Chondrocyte (in vitro differentiated cells): ENCODE measurements around the gene TRIM45. TPM values are rescaled to one million over a fixed set of nuclear protein-coding genes. Genes with fewer than 3 reads are reported as not detected.

ENCODE experiments used
- DNase-seq: peaks from one replicate; pipeline ENCODE4 v3.0.0; 2021; ENCODE audit warnings: mixed read lengths, low spot score
- H3K27ac Mint-ChIP-seq: one replicate; pipeline ENCODE4 v1.8.0; 2021; ENCODE audit warnings: mild to moderate bottlenecking, moderate library complexity, mixed read lengths; ENCODE audit not compliant: unreplicated experiment
- H3K27me3 Mint-ChIP-seq: 2 replicates; pipeline ENCODE4 v1.8.0; 2021; ENCODE audit warnings: low read depth, mixed read lengths
- H3K36me3 Mint-ChIP-seq: 2 replicates; pipeline ENCODE4 v1.8.0; 2021; ENCODE audit warnings: low read depth, mixed read lengths
- H3K4me1 Mint-ChIP-seq: 2 replicates; pipeline ENCODE4 v1.8.0; 2021; ENCODE audit warnings: low read depth, mild to moderate bottlenecking, mixed read lengths
- H3K4me3 Mint-ChIP-seq: one replicate; pipeline ENCODE4 v1.8.0; 2021; ENCODE audit warnings: mild to moderate bottlenecking, moderate library complexity, mixed read lengths; ENCODE audit not compliant: unreplicated experiment
- H3K9me3 Mint-ChIP-seq: 2 replicates; pipeline ENCODE4 v1.8.0; 2021; ENCODE audit warnings: low read depth, mixed read lengths
- total RNA-seq: library from RNA; stranded (reverse); gene quantifications from 3 replicates; pipeline ENCODE4 v1.2.1, GENCODE V29; 2021
- TF ChIP-seq, protein P1 (sequence below): fragments of 200-600 bp; sonication (generic); IDR thresholded peaks from 2 replicates; pipeline ENCODE4 v1.5.0; 2021; ENCODE audit warnings: antibody characterized with exemption, mild to moderate bottlenecking, moderate library complexity

TRIM45 gene
- total RNA-seq, 1 donor from 2014 or later: 5.3 TPM

DNA sequence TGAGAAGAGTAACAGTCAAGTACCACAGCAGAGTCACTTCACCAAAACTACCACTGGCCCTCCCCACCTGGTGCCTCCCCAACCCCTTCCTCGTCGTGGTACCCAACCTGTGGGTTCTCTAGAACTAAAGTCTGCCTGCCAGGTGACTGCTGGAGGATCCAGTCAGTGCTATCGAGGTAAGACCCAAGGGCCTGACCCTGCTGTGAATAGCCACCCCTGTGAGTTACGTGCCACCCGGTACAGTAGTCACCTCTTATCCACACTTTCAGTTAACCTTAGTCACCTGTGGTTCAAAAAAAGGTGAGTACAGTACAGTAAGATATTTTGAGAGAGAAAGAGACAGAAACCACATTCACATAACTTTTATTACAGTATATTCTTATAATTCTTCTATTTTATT, 44.9 kb downstream of the TRIM45 start:
- DNase-seq: no peak
- peak overlapping the region; percentile 53 for H3K27ac Mint-ChIP-seq
- peaks cover 24% of the 10 kb centered on the region for H3K36me3 Mint-ChIP-seq
- H3K27me3 Mint-ChIP-seq: no peaks in the 10 kb centered on the region
- TF ChIP-seq, protein P1, sequence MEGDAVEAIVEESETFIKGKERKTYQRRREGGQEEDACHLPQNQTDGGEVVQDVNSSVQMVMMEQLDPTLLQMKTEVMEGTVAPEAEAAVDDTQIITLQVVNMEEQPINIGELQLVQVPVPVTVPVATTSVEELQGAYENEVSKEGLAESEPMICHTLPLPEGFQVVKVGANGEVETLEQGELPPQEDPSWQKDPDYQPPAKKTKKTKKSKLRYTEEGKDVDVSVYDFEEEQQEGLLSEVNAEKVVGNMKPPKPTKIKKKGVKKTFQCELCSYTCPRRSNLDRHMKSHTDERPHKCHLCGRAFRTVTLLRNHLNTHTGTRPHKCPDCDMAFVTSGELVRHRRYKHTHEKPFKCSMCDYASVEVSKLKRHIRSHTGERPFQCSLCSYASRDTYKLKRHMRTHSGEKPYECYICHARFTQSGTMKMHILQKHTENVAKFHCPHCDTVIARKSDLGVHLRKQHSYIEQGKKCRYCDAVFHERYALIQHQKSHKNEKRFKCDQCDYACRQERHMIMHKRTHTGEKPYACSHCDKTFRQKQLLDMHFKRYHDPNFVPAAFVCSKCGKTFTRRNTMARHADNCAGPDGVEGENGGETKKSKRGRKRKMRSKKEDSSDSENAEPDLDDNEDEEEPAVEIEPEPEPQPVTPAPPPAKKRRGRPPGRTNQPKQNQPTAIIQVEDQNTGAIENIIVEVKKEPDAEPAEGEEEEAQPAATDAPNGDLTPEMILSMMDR: no peak
- peaks cover 6% of the 10 kb centered on the region for H3K4me1 Mint-ChIP-seq
- no peak overlapping the region for H3K4me3 Mint-ChIP-seq
- no peaks in the 10 kb centered on the region for H3K9me3 Mint-ChIP-seq

DNA sequence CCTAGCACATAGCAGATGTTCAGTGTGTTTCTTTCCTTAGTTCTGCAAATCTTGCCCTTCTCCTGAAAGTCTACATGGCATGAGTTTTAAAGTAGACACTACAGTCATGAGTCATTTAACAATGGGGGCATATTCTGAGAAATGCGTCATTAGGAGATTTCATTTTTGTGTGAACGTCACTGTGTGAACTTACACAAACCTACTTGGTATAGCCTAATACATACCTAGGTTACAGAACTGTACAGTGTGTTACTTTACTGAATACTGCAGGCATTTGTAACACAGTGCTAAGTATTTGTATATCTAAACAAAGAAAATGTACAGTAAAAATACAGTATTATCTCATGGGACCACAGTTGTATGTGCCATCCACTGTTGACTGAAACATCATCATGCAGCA, 51.4 kb downstream of the TRIM45 start:
- H3K27me3 Mint-ChIP-seq: no peaks in the 10 kb centered on the region
- peaks cover 4% of the 10 kb centered on the region for H3K36me3 Mint-ChIP-seq
- no peak overlapping the region for H3K4me3 Mint-ChIP-seq
- DNase-seq: no peak
- H3K4me1 Mint-ChIP-seq: peaks cover 3% of the 10 kb centered on the region
- H3K27ac Mint-ChIP-seq: no peak overlapping the region
- TF ChIP-seq, protein P1: no peak
- no peaks in the 10 kb centered on the region for H3K9me3 Mint-ChIP-seq

DNA sequence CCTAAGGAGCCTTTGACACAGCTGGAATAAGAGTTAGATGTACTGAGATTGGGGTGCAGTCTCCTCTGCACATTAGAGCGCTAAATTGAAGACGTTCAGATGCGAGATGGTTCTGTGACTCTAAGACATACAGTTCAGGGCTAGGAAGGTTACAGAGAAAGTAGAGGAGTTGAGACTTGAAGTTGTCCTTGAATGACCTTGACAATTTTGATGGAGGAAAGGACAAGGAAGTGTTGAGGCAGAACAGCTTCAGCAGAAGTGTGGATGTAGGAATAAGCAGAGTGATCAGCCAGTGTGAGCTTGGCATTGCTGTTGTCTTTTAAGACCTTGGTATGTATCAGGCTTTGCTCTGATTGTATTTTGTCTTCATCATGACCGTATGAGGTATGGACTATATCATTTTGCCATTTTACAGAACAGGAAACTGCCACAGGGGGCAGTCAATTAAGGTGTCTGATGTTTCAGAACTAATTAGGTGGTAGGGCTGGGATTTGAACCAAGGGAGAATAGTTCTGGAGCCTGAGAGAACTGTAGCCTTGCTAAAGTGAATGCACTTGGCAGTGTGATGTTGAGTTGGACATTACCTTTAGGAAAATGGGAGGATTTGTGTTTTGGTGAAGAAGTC, 52.2 kb downstream of the TRIM45 start:
- Mint-ChIP-seq H3K27ac (no peak overlapping the region), H3K36me3 (no peaks in the 10 kb centered on the region), H3K4me1 (peaks cover 3% of the 10 kb centered on the region), H3K27me3 (no peaks in the 10 kb centered on the region), H3K9me3 (no peaks in the 10 kb centered on the region), H3K4me3 (no peak overlapping the region)
- TF ChIP-seq, protein P1: no peak
- no peak for DNase-seq

DNA sequence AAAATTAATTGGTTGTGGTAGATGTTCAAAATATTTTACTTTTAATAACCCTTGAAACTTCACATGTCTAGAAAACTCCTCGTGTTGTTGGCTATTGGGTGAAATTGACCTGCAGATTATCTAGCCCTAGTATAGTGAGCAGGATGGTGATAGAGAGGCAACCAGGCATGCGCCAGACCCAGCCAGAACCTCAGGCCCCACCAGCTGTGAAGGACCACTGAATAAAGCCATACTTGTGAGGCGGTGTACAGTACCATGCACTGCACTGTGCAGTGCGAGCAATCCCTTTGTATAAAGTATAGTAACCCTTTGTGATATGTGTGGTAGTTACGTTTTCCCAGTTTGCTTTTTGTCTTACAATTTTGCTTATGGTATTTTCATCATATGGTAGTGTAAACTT, 53.0 kb downstream of the TRIM45 start:
- Mint-ChIP-seq H3K4me1 (peaks cover 3% of the 10 kb centered on the region), H3K27me3 (no peaks in the 10 kb centered on the region), H3K9me3 (no peaks in the 10 kb centered on the region), H3K27ac (no peak overlapping the region), H3K4me3 (no peak overlapping the region), H3K36me3 (peaks cover 2% of the 10 kb centered on the region)
- no peak for DNase-seq
- TF ChIP-seq, protein P1: no peak

DNA sequence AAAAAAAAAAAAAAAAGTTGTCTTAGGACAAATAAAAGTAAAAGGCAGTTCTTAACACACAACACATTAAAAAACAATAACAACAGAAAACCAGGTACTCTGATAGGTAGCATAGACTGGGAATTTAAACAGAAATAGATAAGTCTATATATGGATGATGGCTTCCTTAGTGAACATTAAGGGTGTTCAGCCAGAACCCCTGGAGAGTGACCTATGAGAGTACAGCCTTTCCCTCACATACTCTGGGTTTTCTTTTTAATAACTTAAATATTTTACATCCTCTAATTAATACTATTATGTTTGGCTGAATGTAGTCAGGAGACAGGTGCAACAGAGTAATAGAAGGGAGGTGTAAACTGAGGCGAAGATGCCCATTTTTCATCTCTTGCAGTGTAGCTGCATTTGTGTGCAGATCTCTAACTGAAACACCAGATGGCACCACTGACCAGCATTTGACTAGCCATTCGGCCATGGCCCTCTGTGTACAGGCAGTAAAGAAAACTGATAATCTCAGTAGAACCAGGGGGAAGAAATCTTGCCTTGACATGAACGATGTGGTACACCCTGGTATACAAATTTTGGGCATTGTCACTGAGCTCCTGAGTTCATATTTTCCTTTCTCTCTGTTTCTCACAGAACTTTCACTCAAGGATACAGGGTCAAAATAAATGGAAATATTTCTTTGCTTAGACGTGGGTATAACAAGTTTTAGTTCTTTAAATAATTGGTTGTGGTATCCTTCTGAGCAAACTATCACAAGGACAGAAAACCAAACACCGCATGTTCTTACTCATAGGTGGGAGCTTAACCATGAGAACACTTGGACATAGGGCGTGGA, 53.8 kb downstream of the TRIM45 start:
- Mint-ChIP-seq H3K9me3 (no peaks in the 10 kb centered on the region), H3K27me3 (no peaks in the 10 kb centered on the region), H3K27ac (no peak overlapping the region), H3K4me1 (peaks cover 3% of the 10 kb centered on the region), H3K4me3 (no peak overlapping the region), H3K36me3 (peaks cover 2% of the 10 kb centered on the region)
- TF ChIP-seq, protein P1: peak; percentile 98
- DNase-seq: no peak
